GM12892 (cell line): Measurements from ENCODE around the gene SPON1.

Experiments
- POLR2A ChIP-seq: IDR thresholded peaks from 2 replicates; pipeline ENCODE4 v1.6.1; 2011; ENCODE audit warnings: low read depth, low read length, control low read depth
- POLR2AphosphoS5 ChIP-seq: IDR thresholded peaks from 2 replicates; pipeline ENCODE4 v1.6.1; 2011; ENCODE audit warnings: low read depth, low read length, control low read depth
- TAF1 ChIP-seq: IDR thresholded peaks from 2 replicates; pipeline ENCODE4 v1.6.1; 2011; ENCODE audit warnings: low read depth, mild to moderate bottlenecking, control low read depth, low read length, borderline replicate concordance

DNA sequence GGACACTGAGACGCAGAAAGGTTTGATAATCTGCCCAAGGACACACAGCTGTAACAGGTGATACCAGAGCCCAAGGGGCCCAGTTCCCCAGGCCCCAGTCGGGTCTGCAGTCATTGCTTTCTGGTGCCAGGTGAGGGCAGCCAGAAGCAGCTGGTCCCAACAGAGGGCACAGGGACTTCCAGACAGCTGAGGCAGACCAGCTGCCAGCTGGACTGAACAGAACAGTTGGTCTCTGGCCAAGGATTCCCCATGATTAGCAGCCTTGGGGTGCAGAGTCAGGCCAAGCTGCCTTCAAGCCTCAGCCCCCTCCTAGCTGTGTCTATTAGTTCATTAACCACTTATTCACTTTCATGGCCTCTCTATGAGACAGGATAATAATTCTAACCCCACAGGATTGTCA is 290.9 kb downstream of the SPON1 start:
- TF ChIP-seq POLR2A (no peak), POLR2AphosphoS5 (no peak), TAF1 (no peak)
